ENCODE results near the gene TNFSF9.

Gene TNFSF9, protein sequence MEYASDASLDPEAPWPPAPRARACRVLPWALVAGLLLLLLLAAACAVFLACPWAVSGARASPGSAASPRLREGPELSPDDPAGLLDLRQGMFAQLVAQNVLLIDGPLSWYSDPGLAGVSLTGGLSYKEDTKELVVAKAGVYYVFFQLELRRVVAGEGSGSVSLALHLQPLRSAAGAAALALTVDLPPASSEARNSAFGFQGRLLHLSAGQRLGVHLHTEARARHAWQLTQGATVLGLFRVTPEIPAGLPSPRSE

DNA sequence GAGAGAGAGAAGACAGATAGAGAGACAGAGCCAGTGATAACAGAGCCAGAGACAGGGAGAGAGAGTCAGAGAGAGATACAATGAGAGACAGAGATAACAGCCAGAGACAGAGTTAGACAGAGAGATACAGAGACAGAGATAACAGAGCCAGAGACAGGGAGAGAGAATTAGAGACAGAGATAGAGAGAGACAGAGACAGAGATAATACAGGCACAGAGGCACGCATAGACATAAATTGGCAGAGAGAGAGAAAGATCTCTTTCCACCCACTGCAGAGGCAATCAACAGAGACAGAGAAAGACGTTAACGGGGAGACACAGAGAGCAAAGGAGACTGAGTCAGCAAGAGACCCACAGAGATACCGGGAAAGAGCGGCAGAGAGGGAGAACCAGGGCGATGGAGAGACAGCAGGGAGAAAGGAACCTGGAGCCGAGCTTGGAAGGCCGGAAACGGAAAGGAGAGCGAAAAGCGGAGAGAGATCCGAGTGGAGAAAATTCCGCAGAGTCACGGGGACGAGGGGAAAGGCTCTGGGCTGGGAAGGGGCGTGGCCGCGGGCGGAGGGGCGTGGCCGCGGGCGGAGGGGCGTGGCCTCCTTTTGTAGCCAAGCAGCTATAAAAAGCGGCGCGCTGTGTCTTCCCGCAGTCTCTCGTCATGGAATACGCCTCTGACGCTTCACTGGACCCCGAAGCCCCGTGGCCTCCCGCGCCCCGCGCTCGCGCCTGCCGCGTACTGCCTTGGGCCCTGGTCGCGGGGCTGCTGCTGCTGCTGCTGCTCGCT lies at the start of gene TNFSF9:
Gene TNFSF9 (plus strand): TSS at position 641 of the 777 bp plus-strand sequence. CDS start 11 bp downstream, at position 652.
- DNase-seq = peak; percentile 93

DNA sequence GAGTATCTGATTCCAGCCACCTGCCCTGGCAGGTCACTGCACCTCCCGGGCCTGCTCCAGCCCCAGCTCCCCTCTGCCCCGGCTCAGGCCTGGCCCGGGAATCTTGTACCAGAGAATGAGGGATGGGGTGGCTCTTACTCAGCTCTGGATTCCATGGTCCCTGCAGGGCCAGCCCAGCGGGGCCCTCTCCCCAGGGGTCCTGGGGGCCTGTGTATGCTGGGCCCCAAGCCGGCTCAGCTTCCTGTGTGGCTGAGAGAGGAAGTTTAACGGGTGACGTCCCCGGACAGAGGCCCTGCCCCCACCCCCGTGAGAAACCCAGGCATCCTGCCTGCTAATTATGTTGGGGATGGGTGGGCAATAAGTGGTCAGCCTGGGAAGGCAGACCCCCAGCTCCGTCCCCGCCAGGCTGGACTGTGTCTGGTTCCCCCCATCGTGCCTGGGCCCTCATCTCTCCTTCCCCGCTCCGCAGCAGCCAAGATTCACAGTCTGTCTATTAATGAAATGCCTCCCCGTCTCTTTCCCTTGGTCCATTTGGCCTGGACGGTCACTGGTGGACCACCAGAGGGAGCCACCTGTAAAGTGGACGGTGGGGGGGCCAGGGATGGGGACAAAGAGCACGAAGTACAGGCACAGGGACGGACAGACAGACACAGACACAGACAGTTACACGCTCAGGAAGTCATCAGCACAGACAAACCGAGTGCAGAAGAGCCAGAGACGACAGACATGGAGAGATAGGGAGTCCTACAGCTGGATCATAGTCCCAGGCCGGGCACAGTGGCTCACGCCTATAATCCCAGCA lies 49.1 kb upstream of the TNFSF9 start, which contains the start of gene DENND1C:
Gene DENND1C (minus strand): TSS at position 247 of the 802 bp plus-strand sequence. CDS start 92 bp downstream, at position 155.
- no peak for DNase-seq

DNA sequence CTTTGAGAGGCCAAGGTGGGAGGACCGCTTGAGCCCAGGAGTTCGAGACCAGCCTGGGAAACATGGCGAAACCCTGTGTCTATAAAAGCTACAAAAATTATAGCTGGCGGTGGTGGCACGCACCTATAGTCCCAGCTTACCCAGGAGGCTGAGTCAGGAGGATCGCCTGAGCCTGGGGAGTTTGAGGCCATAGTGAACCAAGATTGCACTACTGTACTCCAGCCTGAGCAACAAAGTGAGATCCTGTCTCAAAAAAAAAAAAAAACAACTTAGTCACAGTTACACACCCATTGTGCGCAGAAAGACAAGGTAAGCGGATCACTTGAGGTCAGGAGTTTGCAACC lies 48.5 kb upstream of the TNFSF9 start:
- no peak for DNase-seq

DNA sequence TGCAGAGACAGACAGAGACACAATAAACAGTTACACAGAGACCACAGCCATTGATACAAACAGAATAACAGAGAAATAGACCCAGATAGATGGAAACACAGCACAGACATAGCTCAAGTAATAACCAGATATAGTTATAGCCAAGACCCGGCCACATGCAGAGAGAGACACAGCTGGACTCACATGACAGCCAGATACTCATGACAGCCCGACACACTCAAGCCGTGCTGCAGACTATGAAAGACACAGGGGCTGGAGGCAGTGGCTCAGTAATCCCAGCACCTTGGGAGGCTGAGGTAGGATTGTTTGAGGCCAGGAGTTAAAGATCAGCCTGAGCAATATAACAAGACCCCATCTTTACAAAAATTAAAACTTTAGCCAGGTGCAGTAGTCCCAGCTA lies 47.6 kb upstream of the TNFSF9 start:
- DNase-seq = no peak

DNA sequence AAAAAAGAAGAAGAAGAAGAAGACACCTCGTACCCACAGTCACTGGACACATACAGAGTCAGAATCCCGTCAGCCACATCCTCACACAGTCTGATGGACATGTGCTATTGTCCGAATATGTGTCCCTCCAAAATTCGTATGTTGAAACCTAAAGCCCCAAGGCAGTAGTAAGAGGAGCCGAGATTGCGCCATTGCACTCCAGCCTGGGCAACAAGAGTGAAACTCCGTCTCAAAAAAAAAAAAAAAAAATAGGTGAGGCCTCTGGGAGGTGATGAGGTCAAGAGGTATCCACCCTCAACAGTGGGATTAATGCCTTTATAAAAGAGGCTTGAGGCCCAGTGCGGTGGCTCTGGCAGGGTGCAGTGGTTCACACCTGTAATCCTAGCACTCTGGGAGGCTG lies 46.6 kb upstream of the TNFSF9 start:
- no peak for DNase-seq

DNA sequence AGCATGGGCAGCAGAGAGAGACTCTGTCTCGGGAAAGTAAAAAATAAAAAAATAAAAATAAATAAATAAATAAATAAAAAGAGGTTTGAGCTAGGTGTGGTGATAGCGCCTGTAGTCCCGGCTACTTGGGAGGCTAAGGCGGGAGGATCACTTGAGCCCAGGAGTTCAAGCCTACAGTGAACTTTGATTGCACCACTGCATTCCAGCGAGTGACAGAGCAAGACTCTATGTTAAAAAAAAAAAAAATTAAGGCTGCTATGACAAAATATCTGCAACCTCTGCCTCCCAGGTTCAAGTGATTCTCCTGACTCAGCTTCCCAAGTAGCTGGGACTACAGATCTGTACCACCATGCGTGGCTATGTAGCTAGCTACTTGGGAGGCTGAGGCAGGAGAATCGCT lies 46.0 kb upstream of the TNFSF9 start:
- DNase-seq = no peak

DNA sequence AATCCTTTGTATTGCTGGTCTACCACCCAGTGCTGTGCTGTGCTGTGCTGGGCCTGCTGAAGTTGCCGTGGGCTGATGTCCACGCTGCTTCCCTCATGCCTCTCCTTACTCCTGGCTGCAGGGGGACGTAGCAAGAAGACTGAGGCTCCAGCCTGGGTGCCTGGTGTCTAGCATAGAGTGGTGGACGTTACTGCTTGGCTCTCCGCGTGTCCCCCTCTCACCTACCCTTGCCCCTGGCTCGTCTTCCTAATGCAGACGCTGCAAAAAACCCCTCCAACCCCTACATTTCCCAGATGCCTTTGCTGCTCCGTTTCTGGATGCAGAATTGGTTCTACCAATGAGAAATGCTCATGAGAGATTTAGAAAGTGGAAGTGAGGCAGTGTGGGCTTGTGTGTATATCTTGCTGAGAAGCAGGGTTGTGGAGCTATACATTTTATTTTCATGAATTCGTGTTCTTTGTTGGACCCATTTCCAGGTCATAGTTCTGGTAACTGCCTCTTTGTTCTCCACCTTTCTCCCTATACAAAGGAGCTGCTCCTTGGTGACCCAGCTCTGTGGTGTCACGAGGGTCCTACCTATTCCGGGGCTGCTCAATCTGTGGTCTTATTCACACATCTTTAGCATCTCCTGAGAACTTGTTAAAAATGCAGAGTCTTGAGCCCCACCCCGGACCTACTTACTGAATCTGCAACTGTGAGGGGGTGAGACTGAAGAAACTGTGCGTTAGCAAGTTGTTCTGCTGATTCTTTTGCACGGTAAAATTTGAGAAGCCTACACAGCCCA lies 41.4 kb upstream of the TNFSF9 start:
- DNase-seq = no peak

DNA sequence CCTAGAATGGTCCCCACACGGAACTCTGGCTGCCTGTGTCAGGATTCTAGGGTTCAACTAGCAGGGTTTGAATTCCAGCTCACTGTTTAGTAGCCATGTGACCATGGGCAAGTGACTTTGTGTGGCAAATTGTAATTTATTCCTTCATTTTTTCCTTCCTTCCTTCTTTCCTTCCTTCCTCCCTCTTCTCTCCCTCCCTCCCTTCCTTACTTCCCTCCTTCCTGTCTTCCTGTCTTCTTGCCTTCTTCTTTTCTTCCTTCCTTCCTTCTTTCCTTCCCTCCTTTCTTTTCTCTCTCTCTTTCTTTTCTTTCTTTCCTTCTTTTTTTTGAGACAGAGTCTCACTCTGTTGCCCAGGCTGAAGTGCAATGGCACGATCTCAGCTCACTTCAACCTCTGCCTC lies 40.7 kb upstream of the TNFSF9 start:
- DNase-seq = no peak

DNA sequence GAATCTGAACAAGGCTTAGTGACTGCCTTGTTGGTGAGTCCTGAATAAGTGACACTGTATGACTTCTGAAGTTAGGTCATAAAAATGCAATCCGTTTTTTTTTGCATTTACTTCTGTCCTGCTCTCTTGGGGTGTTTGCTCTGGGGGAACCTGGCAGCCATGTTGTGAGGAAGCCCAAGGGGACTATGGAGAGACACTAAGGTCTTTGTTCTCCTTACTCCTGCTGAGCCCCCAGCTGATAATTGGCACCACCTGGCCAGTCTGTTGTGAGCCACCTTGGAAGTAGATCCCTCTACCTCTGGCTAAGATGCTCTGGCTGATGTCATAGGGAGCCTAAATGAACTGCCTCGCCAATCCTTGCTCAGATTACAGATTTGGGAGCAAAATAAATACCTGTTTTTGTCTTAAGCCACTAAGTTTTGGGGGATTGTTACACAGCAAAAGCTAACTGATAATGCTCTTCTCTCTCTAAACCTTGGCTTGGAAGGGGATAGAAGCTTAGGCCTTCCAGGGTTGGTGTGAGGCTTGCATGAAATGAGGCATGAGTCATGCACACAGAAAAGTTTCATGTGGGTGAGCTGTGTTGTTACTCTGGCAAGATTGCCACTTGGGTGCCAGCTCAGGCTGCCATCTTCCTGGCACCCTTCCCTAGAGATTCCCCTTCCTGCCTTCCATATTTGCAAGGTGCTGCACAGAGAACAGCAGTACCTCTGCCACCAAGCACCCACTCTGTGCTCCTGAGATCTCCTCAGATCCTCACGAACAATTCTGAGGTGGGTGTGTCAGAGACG lies 38.8 kb upstream of the TNFSF9 start:
- DNase-seq = no peak

DNA sequence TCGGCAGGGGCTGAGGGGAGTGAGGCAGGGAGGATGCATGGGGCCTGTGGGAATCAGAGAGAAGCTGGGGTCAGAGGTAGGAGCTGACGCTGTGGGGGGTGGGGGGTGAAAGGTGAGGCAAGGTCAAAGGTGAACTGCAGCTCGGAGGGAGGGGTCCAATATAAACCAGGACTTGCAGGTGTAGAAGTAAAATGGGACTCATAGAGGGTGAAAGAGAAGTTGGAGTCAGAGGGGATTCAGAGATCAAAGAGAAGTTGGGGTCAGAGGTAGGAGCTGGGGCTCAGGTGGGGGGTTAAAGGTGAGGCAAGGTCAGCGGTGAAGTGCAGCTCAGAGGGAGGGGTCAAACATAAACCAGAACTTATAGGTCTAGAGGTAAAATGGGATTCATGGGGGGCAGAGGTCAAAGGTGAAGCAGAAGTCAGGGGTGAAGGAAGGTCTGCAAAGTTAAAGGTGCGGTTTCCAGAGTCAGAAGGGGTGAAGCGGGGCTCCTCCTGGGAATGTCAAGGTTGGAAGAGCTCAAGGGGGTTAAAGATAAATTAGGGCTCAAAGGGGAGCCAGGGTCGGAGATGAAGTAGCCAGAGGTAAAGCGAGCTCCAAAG lies 36.3 kb upstream of the TNFSF9 start:
- DNase-seq = no peak

DNA sequence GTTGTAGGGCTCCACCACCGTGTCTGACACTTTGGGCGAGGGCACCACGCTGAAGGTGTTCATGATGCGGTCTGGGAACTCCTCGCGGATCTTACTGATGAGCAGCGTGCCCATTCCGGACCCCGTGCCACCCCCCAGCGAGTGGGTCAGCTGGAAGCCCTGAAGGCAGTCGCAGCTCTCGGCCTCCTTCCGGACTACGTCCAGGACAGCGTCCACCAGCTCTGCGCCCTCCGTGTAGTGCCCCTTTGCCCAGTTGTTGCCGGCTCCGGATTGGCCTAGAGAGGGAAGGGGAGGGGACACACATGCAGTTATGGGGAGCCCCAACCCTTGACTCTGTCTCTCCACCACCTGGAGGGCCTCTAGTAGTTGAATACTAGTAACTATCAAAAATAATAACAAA lies 34.9 kb upstream of the TNFSF9 start:
- DNase-seq = no peak

DNA sequence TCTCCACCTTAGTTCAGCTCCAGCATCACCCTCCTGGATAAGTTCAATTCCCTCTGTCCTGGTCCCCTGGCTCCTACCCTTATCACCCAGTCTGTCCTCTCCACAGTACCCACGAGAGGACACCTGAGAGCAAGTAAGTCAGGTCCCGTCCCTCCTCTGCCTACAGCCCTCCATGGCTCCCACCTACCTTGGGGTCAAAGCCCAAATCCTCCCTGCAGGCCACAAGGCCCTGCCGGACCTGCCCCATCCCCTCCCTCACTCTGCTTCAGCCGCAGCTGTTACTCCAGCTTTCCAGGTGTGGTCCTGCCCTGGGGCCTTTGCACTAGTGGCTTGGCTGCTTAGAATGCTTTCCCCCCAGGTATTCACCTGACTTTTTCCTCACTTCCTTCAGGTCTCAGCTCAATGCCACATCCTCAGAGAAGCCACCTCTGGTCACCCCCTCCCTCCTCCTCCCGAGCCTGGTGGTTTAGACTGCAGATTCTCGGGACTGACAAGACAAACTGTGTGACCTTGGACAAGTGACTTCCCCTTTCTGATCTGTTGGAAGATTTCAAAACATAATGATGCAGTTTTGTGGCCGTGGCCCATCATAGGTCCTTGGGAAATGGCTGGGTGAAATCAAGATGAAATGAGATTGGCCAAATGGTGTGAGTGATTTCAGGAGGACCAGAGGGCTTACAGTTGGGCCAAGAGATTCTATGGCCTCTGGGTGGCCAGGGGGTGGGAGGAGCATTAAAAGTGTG lies 32.4 kb upstream of the TNFSF9 start:
- no peak for DNase-seq

DNA sequence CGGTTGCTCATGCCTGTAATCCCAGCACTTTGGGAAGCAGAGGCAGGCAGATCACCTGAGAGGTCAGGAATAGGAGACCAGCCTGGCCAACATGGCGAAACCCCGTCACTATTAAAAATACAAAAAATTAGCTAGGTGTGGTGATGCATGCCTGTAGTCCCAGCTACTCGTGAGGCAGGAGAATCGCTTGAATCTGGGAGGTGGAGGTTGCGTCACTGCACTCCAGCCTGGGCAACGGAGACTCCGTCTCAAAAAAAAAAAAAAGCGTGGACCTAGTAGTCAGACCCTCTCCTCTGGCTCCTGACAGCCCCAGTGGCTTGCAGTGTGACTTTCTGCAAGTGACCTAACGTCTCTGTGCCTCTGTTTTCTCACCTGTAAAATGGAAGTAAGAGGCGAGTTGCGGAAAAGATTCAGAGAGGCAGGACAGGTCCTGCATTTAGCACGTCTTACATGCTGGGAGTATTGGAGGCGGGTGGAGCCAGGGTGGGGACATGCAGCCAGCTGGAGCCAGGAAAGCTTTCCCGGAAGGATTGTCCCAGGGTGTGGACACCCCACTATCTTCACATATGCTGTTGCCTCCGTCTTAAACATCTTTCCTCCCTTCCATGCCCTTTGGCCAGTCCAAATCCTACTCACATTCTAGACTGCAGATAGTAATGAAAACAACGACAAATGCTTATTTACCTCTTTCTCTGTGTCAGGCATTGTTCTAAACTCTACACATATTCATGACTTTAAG lies 31.6 kb upstream of the TNFSF9 start:
- no peak for DNase-seq

DNA sequence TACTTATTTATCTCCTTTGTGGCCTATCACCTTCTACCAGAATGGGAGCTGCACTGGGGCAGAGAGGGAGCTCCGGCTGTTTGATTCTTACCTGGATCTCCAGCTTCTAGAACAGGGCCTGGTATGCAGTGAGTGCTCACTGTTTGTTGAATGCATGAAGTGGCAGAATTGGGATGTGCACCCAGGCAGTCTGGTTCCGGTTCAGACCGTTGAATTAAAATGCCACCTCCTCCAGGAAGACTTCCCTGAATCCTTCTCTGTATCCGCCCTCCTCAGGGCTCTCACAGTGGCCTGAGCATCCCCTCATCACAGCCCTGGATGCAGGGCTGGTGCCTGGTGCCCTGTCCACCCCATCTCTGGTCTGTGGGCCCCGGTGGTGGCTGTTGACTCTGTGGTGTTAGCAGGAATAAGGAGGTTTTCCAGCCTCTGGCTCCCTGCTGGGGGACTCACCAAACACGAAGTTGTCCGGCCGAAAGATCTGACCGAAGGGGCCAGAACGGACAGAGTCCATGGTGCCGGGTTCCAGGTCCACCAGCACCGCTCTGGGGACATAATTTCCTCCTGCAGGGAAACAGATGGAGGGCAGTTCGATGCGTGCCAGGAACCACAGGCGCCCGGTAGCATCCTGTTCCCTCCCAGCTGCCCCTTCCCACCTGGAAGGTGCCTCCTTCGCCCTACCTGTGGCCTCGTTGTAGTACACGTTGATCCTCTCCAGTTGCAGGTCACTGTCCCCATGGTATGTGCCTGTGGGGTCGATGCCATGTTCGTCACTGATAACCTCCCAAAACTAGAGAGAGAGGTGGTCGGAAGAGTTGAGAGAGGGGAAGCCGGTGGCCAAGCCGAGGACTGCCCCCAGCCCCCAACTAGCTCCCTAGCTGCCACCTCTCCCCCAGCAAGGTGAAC lies 29.7 kb upstream of the TNFSF9 start:
- no peak for DNase-seq

DNA sequence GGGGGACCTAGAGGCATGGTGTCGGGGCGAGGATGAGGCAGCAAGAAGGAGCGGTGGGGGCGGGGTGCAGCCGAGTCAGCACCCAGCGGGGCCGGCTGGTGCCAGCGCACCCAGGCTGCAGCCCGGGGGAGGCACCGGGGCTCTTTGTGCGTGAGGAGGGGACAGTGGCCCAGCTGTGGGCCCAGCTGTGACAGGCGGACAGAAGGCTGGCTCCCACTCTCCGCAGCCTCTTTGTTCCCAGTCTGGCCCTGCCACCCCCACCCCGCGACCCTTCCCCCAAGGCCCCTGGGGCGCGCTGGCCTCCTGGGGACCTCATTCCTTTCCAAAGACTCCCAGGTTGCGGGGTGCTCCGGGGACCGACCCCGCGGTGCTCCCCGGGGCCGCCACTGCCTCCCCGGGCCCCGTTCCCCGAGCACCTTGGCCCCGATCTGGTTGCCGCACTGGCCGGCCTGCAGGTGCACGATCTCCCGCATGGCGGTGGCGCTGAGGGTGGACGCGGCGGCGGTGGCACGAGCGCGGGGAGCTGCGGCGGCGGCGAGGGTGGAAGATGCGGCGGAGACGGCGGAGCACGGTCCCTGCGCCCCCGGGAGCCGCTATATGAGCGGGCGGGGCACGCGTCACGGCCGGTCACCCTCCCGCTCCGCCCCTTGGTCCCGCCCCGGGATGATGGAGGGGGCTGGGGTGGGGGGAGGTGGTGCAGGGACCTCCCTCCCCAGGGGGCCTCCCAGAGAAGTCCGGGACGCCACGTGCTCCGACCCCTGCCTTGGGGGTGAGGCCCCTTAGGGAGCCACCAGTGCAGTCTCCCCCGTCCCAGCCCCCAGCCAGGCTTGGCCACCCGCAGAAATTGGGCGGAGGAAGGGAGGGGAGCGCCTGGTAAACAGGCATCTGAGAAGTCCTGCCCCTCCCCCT lies 28.8 kb upstream of the TNFSF9 start, which contains the start of gene TUBB4A:
Gene TUBB4A (minus strand): TSS at position 570 of the 909 bp plus-strand sequence. CDS start 97 bp downstream, at position 473.
- DNase-seq = no peak

DNA sequence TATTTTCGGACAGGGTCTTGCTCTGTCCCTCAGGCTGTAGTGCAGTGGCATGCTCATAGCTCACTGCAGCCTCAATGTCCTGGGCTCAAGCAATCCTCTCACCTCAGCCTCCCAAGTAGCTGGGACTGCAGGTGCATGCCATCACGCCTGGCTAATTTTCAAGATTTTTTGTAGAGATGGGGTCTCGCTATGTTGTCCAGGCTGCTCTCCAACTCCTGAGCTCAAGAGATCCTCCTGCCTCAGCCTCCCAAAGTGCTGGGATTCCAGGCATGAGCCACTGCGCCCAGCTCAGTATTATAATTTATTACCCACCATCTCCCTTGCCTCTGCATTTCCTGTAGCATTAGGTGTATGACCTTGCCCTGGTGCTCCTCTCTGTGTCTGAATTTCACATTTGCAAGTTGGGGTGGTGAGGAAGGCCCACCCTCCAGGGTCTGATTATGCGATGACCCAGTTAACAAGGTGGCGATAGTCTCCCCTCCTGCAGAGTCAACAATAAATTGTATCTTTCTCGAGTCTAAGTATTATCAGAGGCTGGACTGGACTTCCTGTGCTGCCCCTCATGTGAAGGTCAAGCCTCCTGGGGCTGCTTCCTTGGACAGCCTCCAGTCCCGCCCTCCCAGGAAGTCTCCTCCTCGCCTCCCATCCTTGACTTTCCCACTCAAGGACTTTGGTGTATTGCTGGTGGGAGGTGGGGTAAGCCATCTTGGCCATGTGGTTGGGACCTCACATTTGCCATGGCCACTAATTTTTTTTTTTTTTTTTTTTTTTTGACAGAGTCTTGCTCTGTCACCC lies 27.2 kb upstream of the TNFSF9 start:
- DNase-seq = no peak
